ENCODE data around the gene PRKAG2.

- TF ChIP-seq POLR2AphosphoS5 (IDR thresholded peaks at IDR 0.05; ENCODE audit: low read depth, low read length) (no peak), POLR2A (IDR thresholded peaks at IDR 0.05; ENCODE audit: low read depth, low read length) (no peak), TAF1 (IDR thresholded peaks at IDR 0.05; ENCODE audit: low read depth, low read length) (no peak), PAX5 (IDR thresholded peaks at IDR 0.05; ENCODE audit: insufficient read depth, low read length, severe bottlenecking) (no peak), SPI1 (IDR thresholded peaks at IDR 0.05; ENCODE audit: low read depth, low read length) (no peak), POU2F2 (IDR thresholded peaks at IDR 0.05; ENCODE audit: low read depth, low read length) (no peak)
Observed at GRCh38 chr7:151509670-151510333, 367.1 kb downstream of the PRKAG2 start.

All from GM12891 (cell line).